HepG2 (cell line): ENCODE results near the gene CASP1. TPM values are rescaled to one million over a fixed set of nuclear protein-coding genes. Genes with fewer than 3 reads are reported as not detected.

Source experiments
- ATAC-seq: fragments of 200-7000 bp; cut with Tn5 transposase; 3 replicates; pipeline ENCODE4 v1.9.1; 2020; ENCODE audit warnings: mild to moderate bottlenecking, moderate library complexity
- BruUV-seq: library from RNA; stranded (reverse); fragments of 400-500 nt; replicated peaks from 2 replicates; lab custom pipeline; 2021; lab: Mats Ljungman, UMichigan
- CTCF ChIA-PET: fragments of 300-600 bp; formaldehyde crosslinking; extraction: SDS; loops from one replicate; lab custom pipeline; 2021; ENCODE audit warnings: low total read pairs, inconsistent platforms, low intra/inter-chr PET ratio; lab: Yijun Ruan, JAX
- POLR2A ChIA-PET: fragments of 350-600 bp; sonication (Branson Sonifier 250); formaldehyde crosslinking; loops from one replicate; lab custom pipeline; 2020; ENCODE audit warnings: antibody characterized with exemption, inconsistent platforms; lab: Yijun Ruan, JAX
- DNase-seq: peaks from one replicate; pipeline ENCODE4 v3.0.0-alpha.2; 2015; ENCODE audit warnings: low spot score
- FAIRE-seq: peaks from 3 replicates; lab custom pipeline; 2011; peaks lifted over from hg19 to GRCh38; lab: Jason Lieb, UNC
- H2AFZ ChIP-seq: one replicate; pipeline ENCODE4 v1.6.1; 2011; ENCODE audit warnings: low read length, inconsistent platforms
- H3K27ac ChIP-seq: fragments of 300-600 bp; 3 replicates; pipeline ENCODE4 v1.8.0; 2011; ENCODE audit warnings: mixed run types, mild to moderate bottlenecking, mixed read lengths, low read length, inconsistent platforms; ENCODE audit not compliant: insufficient read depth; ENCODE audit errors: extremely low read length
- H3K27me3 ChIP-seq, 2 experiments: fragments of 200-600 bp in 1 of 2; 2 replicates in 1 of 2; 3 replicates in 1 of 2; pipeline versions ENCODE4 v1.6.0 to v1.8.0; 2011; ENCODE audit warnings: low read length in 2 of 2, mild to moderate bottlenecking in 2 of 2, moderate library complexity in 2 of 2, inconsistent platforms in 1 of 2; ENCODE audit not compliant: insufficient read depth in 2 of 2, control insufficient read depth in 1 of 2
- H3K36me3 ChIP-seq, 2 experiments: fragments of 200-600 bp in 1 of 2; replicated peaks in 1 of 2; 2 replicates in 1 of 2; 3 replicates in 1 of 2; pipeline versions ENCODE4 v1.5.1 to v1.8.0; 2011; ENCODE audit warnings: low read length in 2 of 2, inconsistent platforms in 1 of 2; ENCODE audit not compliant: insufficient read depth in 2 of 2, control insufficient read depth in 1 of 2
- H3K4me1 ChIP-seq: 2 replicates; pipeline ENCODE4 v1.5.1; 2012; ENCODE audit warnings: low read length, inconsistent platforms; ENCODE audit not compliant: insufficient read depth
- H3K4me2 ChIP-seq: 2 replicates; pipeline ENCODE4 v1.6.0; 2011; ENCODE audit warnings: low read depth, low read length, inconsistent platforms
- H3K4me3 ChIP-seq, 3 experiments: fragments of 200-600 bp in 1 of 3; sonication (generic), shearing (Covaris generic) in 1 of 3; replicated peaks in 1 of 3; 2 replicates each; pipeline ENCODE4 v1.5.1; 2011 to 2016; ENCODE audit warnings: low read length in 3 of 3, inconsistent platforms in 2 of 3, low read depth in 2 of 3, mild to moderate bottlenecking in 2 of 3, control low read depth in 1 of 3, mixed read lengths in 1 of 3; ENCODE audit not compliant: insufficient read depth in 1 of 3
- H3K79me2 ChIP-seq: one replicate; pipeline ENCODE4 v1.6.1; 2011; ENCODE audit warnings: low read length, inconsistent platforms; ENCODE audit not compliant: insufficient read depth
- H3K9ac ChIP-seq: 2 replicates; pipeline ENCODE4 v1.6.0; 2011; ENCODE audit warnings: mild to moderate bottlenecking, low read depth, low read length, inconsistent platforms; ENCODE audit not compliant: insufficient read depth
- H3K9me3 ChIP-seq: 2 replicates; pipeline ENCODE4 v1.5.1; 2012; ENCODE audit warnings: mild to moderate bottlenecking, low read length
- H4K20me1 ChIP-seq: 2 replicates; pipeline ENCODE4 v1.6.0; 2011; ENCODE audit warnings: inconsistent platforms, mild to moderate bottlenecking, low read length, moderate library complexity; ENCODE audit not compliant: insufficient read depth
- MBD4 ChIP-seq: IDR thresholded peaks from 2 replicates; pipeline ENCODE4 v1.6.1; 2012; ENCODE audit warnings: low read length, inconsistent platforms, borderline replicate concordance
- ZNF10 ChIP-seq: sonication (generic); formaldehyde crosslinking; IDR thresholded peaks from 2 replicates; pipeline ENCODE4 v1.4.0; 2020; ENCODE audit warnings: mild to moderate bottlenecking, low read depth, missing genetic modification reagents, borderline replicate concordance
- ZNF230 ChIP-seq: sonication (generic); formaldehyde crosslinking; IDR thresholded peaks from 2 replicates; pipeline ENCODE4 v1.4.0; 2020; ENCODE audit warnings: mild to moderate bottlenecking, missing genetic modification reagents
- ZSCAN21 ChIP-seq: sonication (generic); formaldehyde crosslinking; IDR thresholded peaks from 2 replicates; pipeline ENCODE4 v1.8.0; 2022; ENCODE audit warnings: mild to moderate bottlenecking, missing genetic modification reagents, moderate library complexity, borderline replicate concordance
- WGBS: methylation state at CpG from one replicate; pipeline ENCODE4 v1.1.6; 2017; ENCODE audit warnings: low lambda C conversion rate; 5-methylcytosine and 5-hydroxymethylcytosine counted together
- in situ Hi-C: cut with HindIII; loops from 2 replicates; pipeline ENCODE4 v1.10.0; 2017; ENCODE audit warnings: low pct_unique_long_range_greater_than_20kb; ENCODE audit not compliant: extremely low pct_ligation_motif_present
- intact Hi-C: fragments of 100-400 bp; cut with micrococcal nuclease; formaldehyde crosslinking; loops from one replicate; pipeline ENCODE4 v1.10.0; 2022; ENCODE audit not compliant: unreplicated experiment
- polyA plus RNA-seq, 8 experiments: library from polyadenylated mRNA; depleted of rRNA in 3 of 8; stranded (reverse) in 7 of 8; unstranded in 1 of 8; fragments of >200 nt; fragmentation: Illumina TruSeq in 4 of 8; extraction: Trizol in 4 of 8; gene quantifications; 2 replicates each; pipeline versions ENCODE4 v1.2.1 to v1.2.3, GENCODE V29; 2011 to 2016; ENCODE audit warnings: low read depth in 4 of 8, missing spikeins in 1 of 8, mixed read lengths in 1 of 8; ENCODE audit not compliant: insufficient read depth in 1 of 8
- total RNA-seq, 5 experiments: library from RNA; depleted of rRNA; stranded (reverse); fragments of >200 nt; fragmentation: Illumina TruSeq; extraction: Trizol; gene quantifications; 2 replicates each; pipeline ENCODE4 v1.2.3, GENCODE V29; 2016; ENCODE audit warnings: low read depth in 1 of 5
- TF ChIP-seq, protein P1 (sequence below): IDR thresholded peaks from 2 replicates; pipeline ENCODE4 v1.6.1; 2016; ENCODE audit warnings: mild to moderate bottlenecking
- TF ChIP-seq, protein P2 (sequence below): sonication (generic); formaldehyde crosslinking; IDR thresholded peaks from 2 replicates; pipeline ENCODE4 v1.5.1; 2020; ENCODE audit warnings: missing genetic modification reagents, mild to moderate bottlenecking, borderline replicate concordance
- TF ChIP-seq, protein P3 (sequence below): sonication (generic); formaldehyde crosslinking; IDR thresholded peaks from 2 replicates; pipeline ENCODE4 v1.5.0; 2020; ENCODE audit warnings: mild to moderate bottlenecking, missing genetic modification reagents, borderline replicate concordance

CASP1 gene
- total and polyA plus RNA-seq, 2 of the 13 experiments (the other 11 are each of a cell fraction or from before 2014, with no cell fraction given) = 0.34 to 5.2 TPM

DNA sequence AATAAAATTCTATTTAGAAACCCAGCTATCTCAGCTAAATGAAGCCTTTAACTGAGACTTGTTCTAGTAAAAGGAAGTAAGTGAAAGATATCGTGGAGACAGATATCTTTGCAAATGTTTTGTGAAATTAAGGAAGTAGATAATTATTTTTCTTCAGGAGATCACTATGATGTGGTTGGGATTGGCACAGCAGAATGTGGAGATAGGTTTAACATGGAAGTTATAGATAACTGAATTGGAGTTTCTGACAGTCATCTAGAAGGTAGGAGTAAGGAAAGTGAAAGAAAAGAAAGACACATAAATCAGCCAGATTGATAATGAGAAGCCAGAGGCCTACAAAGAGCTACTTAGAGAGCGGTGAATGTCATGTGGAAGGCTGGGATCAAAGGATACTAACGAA is 7.3 kb downstream of the CASP1 start:
- Histone ChIP-seq H3K4me2 (no peak overlapping the region), H3K79me2 (no peaks in the 10 kb centered on the region), H3K9ac (no peak overlapping the region), H3K4me3 (no peak overlapping the region), H3K4me1 (no peaks in the 10 kb centered on the region), H3K27me3 (no peaks in the 10 kb centered on the region)
- no peak for ATAC-seq
- no peak for FAIRE-seq
- DNase-seq = no peak
- CTCF ChIA-PET = no interaction called here
- BruUV-seq = no TSS peak
- intact Hi-C loops (no loop called here), in situ Hi-C loops (no loop called here)
- WGBS = 42% methylated on average over 3 of the region's 3 CpGs
- TF ChIP-seq, protein P1, sequence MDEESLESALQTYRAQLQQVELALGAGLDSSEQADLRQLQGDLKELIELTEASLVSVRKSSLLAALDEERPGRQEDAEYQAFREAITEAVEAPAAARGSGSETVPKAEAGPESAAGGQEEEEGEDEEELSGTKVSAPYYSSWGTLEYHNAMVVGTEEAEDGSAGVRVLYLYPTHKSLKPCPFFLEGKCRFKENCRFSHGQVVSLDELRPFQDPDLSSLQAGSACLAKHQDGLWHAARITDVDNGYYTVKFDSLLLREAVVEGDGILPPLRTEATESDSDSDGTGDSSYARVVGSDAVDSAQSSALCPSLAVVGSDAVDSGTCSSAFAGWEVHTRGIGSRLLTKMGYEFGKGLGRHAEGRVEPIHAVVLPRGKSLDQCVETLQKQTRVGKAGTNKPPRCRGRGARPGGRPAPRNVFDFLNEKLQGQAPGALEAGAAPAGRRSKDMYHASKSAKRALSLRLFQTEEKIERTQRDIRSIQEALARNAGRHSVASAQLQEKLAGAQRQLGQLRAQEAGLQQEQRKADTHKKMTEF = no peak
- TF ChIP-seq ZNF10 (no peak), MBD4 (no peak), ZSCAN21 (CRISPR knock-in tag) (no peak), ZNF230 (no peak)
- TF ChIP-seq, protein P2, sequence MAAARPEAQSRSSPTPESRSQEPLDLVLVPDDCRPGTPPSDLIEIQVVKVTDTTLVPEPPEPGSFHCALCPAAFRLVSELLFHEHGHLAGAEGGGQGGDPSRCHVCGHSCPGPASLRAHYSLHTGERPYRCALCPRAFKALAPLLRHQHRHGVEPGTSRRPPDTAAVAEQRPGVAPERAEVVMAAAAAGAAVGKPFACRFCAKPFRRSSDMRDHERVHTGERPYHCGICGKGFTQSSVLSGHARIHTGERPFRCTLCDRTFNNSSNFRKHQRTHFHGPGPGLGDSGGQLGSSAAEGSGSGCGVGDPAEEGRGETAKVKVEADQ (CRISPR knock-in tag) = no peak
- TF ChIP-seq, protein P3, sequence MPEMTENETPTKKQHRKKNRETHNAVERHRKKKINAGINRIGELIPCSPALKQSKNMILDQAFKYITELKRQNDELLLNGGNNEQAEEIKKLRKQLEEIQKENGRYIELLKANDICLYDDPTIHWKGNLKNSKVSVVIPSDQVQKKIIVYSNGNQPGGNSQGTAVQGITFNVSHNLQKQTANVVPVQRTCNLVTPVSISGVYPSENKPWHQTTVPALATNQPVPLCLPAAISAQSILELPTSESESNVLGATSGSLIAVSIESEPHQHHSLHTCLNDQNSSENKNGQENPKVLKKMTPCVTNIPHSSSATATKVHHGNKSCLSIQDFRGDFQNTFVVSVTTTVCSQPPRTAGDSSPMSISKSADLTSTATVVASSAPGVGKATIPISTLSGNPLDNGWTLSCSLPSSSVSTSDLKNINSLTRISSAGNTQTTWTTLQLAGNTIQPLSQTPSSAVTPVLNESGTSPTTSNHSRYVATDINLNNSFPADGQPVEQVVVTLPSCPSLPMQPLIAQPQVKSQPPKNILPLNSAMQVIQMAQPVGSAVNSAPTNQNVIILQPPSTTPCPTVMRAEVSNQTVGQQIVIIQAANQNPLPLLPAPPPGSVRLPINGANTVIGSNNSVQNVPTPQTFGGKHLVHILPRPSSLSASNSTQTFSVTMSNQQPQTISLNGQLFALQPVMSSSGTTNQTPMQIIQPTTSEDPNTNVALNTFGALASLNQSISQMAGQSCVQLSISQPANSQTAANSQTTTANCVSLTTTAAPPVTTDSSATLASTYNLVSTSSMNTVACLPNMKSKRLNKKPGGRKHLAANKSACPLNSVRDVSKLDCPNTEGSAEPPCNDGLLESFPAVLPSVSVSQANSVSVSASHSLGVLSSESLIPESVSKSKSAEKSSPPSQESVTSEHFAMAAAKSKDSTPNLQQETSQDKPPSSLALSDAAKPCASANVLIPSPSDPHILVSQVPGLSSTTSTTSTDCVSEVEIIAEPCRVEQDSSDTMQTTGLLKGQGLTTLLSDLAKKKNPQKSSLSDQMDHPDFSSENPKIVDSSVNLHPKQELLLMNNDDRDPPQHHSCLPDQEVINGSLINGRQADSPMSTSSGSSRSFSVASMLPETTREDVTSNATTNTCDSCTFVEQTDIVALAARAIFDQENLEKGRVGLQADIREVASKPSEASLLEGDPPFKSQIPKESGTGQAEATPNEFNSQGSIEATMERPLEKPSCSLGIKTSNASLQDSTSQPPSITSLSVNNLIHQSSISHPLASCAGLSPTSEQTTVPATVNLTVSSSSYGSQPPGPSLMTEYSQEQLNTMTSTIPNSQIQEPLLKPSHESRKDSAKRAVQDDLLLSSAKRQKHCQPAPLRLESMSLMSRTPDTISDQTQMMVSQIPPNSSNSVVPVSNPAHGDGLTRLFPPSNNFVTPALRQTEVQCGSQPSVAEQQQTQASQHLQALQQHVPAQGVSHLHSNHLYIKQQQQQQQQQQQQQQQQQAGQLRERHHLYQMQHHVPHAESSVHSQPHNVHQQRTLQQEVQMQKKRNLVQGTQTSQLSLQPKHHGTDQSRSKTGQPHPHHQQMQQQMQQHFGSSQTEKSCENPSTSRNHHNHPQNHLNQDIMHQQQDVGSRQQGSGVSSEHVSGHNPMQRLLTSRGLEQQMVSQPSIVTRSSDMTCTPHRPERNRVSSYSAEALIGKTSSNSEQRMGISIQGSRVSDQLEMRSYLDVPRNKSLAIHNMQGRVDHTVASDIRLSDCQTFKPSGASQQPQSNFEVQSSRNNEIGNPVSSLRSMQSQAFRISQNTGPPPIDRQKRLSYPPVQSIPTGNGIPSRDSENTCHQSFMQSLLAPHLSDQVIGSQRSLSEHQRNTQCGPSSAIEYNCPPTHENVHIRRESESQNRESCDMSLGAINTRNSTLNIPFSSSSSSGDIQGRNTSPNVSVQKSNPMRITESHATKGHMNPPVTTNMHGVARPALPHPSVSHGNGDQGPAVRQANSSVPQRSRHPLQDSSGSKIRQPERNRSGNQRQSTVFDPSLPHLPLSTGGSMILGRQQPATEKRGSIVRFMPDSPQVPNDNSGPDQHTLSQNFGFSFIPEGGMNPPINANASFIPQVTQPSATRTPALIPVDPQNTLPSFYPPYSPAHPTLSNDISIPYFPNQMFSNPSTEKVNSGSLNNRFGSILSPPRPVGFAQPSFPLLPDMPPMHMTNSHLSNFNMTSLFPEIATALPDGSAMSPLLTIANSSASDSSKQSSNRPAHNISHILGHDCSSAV (CRISPR knock-in tag) = no peak
- TF ChIP-seq, all 625 proteins: peak for 0
- Histone ChIP-seq H4K20me1 (no peaks in the 10 kb centered on the region), H3K9me3 (no peaks in the 10 kb centered on the region), H2AFZ (no peak overlapping the region), H3K36me3 (no peaks in the 10 kb centered on the region), H3K27ac (no peak overlapping the region)
- POLR2A ChIA-PET = no interaction called here
